Epithelial cell of esophagus (primary cell): Measurements from ENCODE around the gene BEND7.

Experiments
- DNase-seq: peaks from one replicate; pipeline ENCODE4 v3.0.0; 2010; ENCODE audit warnings: low read depth
- H3K4me3 ChIP-seq: 2 replicates; pipeline ENCODE4 v1.5.1; 2011; ENCODE audit warnings: mild to moderate bottlenecking, low read length, control low read depth
- TF ChIP-seq, protein P1 (sequence below): IDR thresholded peaks from 2 replicates; pipeline ENCODE4 v1.5.1; 2011; ENCODE audit warnings: low read depth, mild to moderate bottlenecking, low read length, control low read depth, inconsistent platforms; ENCODE audit not compliant: insufficient read depth; ENCODE audit errors: missing control alignments

BEND7 gene

DNA sequence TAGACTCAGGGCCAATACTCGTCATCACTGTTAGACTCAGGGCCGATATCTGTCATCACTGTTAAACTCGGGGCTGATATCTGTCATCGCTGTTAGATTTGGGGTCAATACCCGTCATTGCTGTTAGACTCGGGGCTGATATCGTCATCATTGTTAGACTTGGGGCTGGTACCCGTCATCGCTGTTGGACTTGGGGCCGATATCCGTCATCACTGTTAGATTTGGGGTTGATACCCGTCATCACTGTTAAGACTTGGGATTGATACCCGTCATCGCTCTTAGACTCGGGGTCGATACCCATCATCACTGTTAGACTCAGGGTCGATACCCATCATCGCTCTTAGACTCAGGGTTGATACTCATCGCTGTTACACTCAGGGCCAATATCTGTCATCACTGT is 56.5 kb downstream of the BEND7 start:
- H3K4me3 ChIP-seq: no peak overlapping the region
- no peak for DNase-seq
- TF ChIP-seq, protein P1, sequence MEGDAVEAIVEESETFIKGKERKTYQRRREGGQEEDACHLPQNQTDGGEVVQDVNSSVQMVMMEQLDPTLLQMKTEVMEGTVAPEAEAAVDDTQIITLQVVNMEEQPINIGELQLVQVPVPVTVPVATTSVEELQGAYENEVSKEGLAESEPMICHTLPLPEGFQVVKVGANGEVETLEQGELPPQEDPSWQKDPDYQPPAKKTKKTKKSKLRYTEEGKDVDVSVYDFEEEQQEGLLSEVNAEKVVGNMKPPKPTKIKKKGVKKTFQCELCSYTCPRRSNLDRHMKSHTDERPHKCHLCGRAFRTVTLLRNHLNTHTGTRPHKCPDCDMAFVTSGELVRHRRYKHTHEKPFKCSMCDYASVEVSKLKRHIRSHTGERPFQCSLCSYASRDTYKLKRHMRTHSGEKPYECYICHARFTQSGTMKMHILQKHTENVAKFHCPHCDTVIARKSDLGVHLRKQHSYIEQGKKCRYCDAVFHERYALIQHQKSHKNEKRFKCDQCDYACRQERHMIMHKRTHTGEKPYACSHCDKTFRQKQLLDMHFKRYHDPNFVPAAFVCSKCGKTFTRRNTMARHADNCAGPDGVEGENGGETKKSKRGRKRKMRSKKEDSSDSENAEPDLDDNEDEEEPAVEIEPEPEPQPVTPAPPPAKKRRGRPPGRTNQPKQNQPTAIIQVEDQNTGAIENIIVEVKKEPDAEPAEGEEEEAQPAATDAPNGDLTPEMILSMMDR: no peak

DNA sequence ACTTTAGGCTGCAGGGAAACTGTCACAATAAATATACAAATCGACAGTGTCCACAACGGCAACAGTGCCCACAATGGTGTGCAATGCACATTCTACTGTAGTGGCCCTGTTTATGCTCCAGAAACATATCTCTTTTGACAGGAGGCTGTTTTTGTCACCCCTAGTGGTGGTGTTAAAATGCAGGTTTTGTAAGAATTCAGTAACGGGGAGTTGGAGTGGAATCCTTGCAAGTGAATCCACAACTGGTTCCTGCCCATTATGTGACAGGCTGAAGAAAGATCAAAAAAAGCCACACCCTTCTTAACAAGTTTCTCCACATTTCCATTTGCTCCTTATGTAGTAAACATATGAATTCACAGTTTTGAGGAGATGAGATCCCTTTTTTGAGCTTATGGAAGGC is 58.5 kb downstream of the BEND7 start:
- no peak overlapping the region for H3K4me3 ChIP-seq
- TF ChIP-seq, protein P1: peak; percentile 10
- DNase-seq: peak; percentile 15

DNA sequence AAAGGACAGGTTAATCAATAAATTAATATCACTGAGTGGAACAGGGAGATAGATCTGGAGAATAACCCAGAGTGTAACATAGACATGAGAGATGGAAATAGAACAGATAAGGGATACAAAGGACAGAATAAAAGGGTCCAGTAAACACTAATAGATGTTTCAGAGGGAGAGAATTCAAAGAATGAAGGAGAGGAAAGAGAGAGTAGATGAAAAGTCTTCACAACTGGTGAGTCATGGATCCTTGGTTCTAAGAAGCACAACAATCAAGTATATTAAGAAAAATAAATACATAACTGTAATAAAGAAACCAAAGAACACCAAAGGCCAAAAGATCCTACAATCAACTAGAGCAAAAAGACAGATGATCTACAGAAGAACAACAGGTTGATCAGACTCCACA is 66.3 kb downstream of the BEND7 start:
- DNase-seq: no peak
- TF ChIP-seq, protein P1: no peak
- no peak overlapping the region for H3K4me3 ChIP-seq

DNA sequence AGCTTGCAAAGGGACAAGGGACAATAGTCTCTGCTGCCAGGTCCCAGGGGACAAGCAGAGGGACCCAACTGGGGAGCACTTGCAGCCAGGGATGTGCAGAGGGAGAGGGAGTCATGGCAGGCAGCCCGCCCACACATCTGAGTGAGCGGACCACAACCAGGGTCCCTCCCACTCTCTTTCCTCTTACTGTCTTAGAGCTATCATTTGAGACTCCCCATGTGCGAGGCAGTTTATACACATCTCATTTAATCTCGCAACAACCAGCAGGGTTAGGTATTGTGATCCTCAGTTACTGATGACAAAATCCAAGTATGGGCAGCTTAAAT is 70.2 kb downstream of the BEND7 start:
- DNase-seq: no peak
- no peak overlapping the region for H3K4me3 ChIP-seq
- TF ChIP-seq, protein P1: no peak

DNA sequence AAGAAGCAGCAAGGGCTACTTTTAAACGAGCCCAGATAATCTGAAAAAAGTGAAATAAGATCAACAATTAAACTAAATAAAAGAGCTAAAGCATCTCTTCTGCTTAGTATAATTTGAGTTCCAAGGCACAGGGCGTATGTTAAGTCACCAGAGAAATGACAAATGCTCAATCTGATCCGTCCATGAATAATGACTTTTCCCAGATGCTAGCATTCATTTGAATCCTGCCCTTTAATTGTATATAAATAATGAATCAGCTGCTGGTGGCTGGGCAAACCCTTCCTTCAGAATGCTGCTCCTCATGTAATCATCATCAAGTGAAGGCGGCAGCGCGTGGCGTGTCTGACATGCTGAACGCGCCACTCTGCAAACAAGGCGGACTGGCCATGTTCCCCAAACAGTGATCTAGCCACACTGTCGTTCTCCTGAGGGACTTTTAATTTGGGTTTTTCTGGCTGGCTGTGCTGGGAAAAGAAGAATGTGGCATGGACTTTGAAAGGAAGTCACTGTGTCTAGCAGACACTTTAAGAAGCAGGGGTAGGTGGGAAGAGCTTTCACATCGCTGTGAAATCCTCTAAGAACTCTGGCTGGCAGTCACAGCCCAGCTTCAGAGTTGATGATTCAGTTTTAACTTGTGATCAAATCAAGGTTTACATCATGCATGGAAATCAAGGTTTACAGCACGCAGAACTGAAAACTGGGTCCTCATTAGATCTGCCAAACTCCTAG is 70.7 kb downstream of the BEND7 start:
- TF ChIP-seq, protein P1: no peak
- DNase-seq: no peak
- no peak overlapping the region for H3K4me3 ChIP-seq

DNA sequence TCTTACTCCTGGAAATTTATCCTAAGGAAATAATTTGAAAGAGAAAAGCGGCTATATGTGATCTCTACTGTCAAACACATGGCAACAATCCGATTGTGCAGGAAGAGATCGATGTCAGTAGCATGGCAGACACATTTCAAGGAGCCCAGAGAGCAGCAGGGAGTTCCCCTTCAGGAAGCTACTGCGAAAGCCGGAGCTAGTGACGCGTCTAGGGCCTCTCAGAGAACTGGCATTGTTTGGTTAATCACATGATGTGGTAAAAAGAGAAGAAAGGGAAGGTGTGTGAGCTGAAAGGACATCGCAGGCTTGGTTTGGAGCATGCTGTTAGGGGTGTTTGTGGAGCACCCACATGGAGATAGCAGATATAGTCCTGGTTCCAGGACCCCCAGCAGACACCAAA is 74.9 kb downstream of the BEND7 start:
- no peak for DNase-seq

More for the DNA sequence above, 74.9 kb downstream of the BEND7 start:
- TF ChIP-seq, protein P1: no peak
- H3K4me3 ChIP-seq: no peak overlapping the region
